Measurements from ENCODE around the gene PLCL2. TPM values are rescaled to one million over a fixed set of nuclear protein-coding genes. Genes with fewer than 3 reads are reported as not detected.

PLCL2 gene
- total and polyA plus RNA-seq, 12 donors, result 4.5 to 44.0 (median 27.1) TPM

DNA sequence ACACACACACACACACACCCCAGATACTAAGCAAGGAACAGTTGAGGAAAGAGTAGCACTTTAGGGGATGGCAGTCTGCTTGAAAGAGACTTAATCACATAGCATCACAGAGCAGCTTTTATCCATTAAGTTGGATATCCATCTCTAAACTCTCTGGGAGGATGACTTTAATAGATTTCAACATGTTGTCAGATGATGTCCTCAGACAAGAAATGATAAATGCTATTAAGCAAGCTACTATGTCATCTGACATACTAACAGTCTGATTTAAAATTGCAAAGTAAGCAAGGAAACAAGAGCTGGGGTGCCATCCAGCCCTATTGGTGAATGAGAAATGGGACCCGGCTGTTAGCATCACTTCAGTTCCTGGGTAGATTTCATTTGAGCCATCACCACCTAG lies 136.9 kb downstream of the PLCL2 start:
- H3K4me3 ChIP-seq, result no peak overlapping the region
- no peaks in the 10 kb centered on the region for H3K9me3 ChIP-seq (replicated peaks in 1 of 3)
- H3K4me1 ChIP-seq (replicated peaks in 1 of 2), result peaks cover 0 to 4% of the 10 kb centered on the region in 2 donors
- no peaks in the 10 kb centered on the region for H3K27me3 ChIP-seq
- no peaks in the 10 kb centered on the region for H3K36me3 ChIP-seq (replicated peaks in 1 of 2)
- DNase-seq, result no peak
- intact Hi-C loops (cut with DNase I), result loop anchor here in 1 of 2 donors (10.0 kb wide), 1 partner anchor 213 kb away; no protein-coding TSS in a partner anchor
- no peak for TF ChIP-seq POLR2A (IDR thresholded peaks at IDR 0.05)
- TF ChIP-seq, protein P1, sequence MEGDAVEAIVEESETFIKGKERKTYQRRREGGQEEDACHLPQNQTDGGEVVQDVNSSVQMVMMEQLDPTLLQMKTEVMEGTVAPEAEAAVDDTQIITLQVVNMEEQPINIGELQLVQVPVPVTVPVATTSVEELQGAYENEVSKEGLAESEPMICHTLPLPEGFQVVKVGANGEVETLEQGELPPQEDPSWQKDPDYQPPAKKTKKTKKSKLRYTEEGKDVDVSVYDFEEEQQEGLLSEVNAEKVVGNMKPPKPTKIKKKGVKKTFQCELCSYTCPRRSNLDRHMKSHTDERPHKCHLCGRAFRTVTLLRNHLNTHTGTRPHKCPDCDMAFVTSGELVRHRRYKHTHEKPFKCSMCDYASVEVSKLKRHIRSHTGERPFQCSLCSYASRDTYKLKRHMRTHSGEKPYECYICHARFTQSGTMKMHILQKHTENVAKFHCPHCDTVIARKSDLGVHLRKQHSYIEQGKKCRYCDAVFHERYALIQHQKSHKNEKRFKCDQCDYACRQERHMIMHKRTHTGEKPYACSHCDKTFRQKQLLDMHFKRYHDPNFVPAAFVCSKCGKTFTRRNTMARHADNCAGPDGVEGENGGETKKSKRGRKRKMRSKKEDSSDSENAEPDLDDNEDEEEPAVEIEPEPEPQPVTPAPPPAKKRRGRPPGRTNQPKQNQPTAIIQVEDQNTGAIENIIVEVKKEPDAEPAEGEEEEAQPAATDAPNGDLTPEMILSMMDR (IDR thresholded peaks at IDR 0.05), result no peak
- H3K27ac ChIP-seq, result no peak overlapping the region
- 80 to 100% (median 97%) methylated on average over 1 of the region's 1 CpG for WGBS, 4 donors

DNA sequence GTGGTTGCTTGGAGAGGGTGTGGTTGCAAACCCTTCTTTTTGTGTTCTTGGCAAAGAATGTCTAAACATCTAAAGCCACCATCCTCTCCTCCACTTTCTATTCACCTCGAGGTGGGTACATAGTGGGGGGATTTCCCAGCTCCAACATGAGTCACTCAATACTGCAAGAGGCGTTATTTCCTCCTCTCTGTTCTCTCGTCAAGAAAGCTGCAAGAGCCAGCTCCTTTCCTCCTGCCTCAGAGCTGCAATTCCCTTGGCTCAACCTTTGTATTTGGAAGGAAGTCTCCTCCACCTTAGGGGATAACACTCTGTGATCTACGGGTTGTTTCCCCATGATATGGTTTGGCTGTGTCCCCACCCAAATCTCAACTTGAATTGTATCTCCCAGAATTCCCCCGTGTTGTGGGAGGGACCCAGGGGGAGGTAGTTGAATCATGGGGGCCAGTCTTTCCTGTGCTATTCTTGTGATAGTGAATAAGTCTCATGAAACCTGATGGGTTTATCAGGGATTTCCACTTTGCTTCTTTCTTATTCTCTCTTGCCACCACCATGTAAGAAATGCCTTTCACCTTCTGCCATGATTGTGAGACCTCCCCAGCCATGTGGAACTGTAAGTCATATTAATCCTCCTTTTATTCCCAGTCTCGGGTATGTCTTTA lies 138.4 kb downstream of the PLCL2 start:
- intact Hi-C loops (cut with DNase I), result loop anchor here in 1 of 2 donors (10.0 kb wide), 1 partner anchor 212 kb away; no protein-coding TSS in a partner anchor
- TF ChIP-seq, protein P1 (IDR thresholded peaks at IDR 0.05), result no peak
- TF ChIP-seq POLR2A (IDR thresholded peaks at IDR 0.05), result no peak
- H3K4me1 ChIP-seq (replicated peaks in 1 of 2), result peaks cover 0 to 4% of the 10 kb centered on the region in 2 donors
- DNase-seq, result no peak
- H3K36me3 ChIP-seq (replicated peaks in 1 of 2), result no peaks in the 10 kb centered on the region
- H3K27me3 ChIP-seq, result no peaks in the 10 kb centered on the region
- no peak overlapping the region for H3K4me3 ChIP-seq
- 78 to 82% (median 80%) methylated on average over 6 of the region's 6 CpGs for WGBS, 4 donors
- no peaks in the 10 kb centered on the region for H3K9me3 ChIP-seq (replicated peaks in 1 of 3)
- no peak overlapping the region for H3K27ac ChIP-seq

DNA sequence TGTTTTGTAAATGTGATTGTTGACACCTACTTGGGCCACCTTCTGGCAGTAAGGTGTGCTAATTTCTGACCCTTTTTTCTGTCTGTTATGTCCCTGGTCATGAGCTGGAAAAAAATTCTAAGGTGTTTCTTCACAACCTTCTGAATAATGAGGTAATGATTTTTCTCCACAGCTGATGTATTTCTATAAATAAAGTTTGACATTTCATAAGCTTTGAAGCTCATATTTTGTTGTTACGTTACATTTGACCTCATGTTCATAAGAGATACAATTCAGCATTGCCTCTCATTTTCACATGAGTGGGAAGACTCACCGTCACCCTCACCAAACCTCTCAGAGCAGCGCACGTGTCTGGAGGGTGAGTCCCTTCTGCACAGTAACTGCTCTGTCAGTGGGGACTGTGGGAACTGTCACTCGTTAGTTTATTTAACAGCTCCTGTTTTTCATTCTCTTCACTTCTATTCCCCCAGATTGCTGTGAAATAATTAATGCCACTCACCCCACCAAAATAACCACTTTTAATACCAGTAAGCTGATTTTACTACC lies 140.9 kb downstream of the PLCL2 start:
- H3K27ac ChIP-seq, result no peak overlapping the region
- no peaks in the 10 kb centered on the region for H3K36me3 ChIP-seq (replicated peaks in 1 of 2)
- TF ChIP-seq POLR2A (IDR thresholded peaks at IDR 0.05), result no peak
- TF ChIP-seq, protein P1 (IDR thresholded peaks at IDR 0.05), result no peak
- no peaks in the 10 kb centered on the region for H3K27me3 ChIP-seq
- no peak for DNase-seq
- no peaks in the 10 kb centered on the region for H3K9me3 ChIP-seq (replicated peaks in 1 of 3)
- WGBS, 4 donors, result 85 to 91% (median 87%) methylated on average over 5 of the region's 5 CpGs
- no peak overlapping the region for H3K4me3 ChIP-seq
- intact Hi-C loops (cut with DNase I), result loop anchor here in 1 of 2 donors (10.0 kb wide), 1 partner anchor 209 kb away; no protein-coding TSS in a partner anchor
- peaks cover 0 to 4% of the 10 kb centered on the region in 2 donors for H3K4me1 ChIP-seq (replicated peaks in 1 of 2)

DNA sequence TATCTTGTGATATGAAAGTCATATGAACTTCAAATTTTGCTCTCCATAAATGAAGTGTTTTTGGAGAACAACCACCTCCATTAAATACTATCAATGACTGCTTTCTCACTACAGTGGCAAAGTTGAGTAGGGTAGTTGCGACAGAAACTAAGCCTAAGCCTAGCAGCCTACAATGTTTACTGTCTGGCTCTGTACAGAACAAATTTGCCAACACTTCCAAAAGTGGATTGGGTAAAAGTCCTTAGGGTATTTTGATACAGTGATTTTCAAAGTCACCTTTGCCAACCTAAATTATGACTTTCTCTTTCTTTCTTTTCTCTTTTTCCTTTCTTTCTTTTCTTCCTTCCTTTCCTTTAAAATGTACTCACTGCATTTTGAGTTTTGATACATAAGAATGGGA lies 142.6 kb downstream of the PLCL2 start:
- TF ChIP-seq POLR2A (IDR thresholded peaks at IDR 0.05), result no peak
- TF ChIP-seq, protein P1 (IDR thresholded peaks at IDR 0.05), result no peak
- intact Hi-C loops (cut with DNase I), result loop anchor here in 1 of 2 donors (10.0 kb wide), 1 partner anchor 207 kb away; no protein-coding TSS in a partner anchor

More for the DNA sequence above, 142.6 kb downstream of the PLCL2 start:
- Histone ChIP-seq H3K36me3 (replicated peaks in 1 of 2) (no peaks in the 10 kb centered on the region), H3K27me3 (no peaks in the 10 kb centered on the region), H3K4me3 (no peak overlapping the region), H3K27ac (no peak overlapping the region), H3K9me3 (replicated peaks in 1 of 3) (no peaks in the 10 kb centered on the region), H3K4me1 (replicated peaks in 1 of 2) (peaks cover 0 to 8% of the 10 kb centered on the region in 2 donors)
- 90 to 100% (median 97%) methylated on average over 1 of the region's 1 CpG for WGBS, 4 donors
- no peak for DNase-seq
